ENCODE results near the gene PPP3CB. TPM values are rescaled to one million over a fixed set of nuclear protein-coding genes. Genes with fewer than 3 reads are reported as not detected.

PPP3CB gene
- total and polyA plus RNA-seq, 8 donors, result 12.5 to 77.1 (median 29.1) TPM

- WGBS, 5 donors, result 31 to 53% (median 42%) methylated on average over 3 of the region's 3 CpGs
- DNase-seq, result no peak
- H3K9me3 ChIP-seq, result no peaks in the 10 kb centered on the region
- peak overlapping the region in 1 of 5 donors; percentile 11 for H3K27ac ChIP-seq
- peaks cover 0 to 11% (median 4%) of the 10 kb centered on the region in 4 donors for H3K4me1 ChIP-seq
- no peak overlapping the region for H3K4me3 ChIP-seq
- H3K36me3 ChIP-seq, result peaks cover 20 to 99% (median 96%) of the 10 kb centered on the region in 4 donors
- intact Hi-C loops (cut with DNase I; ENCODE audit: low total_unique reads), result no loop called here
- no peaks in the 10 kb centered on the region for H3K27me3 ChIP-seq
- no peak for TF ChIP-seq CTCF (IDR thresholded peaks at IDR 0.05)
Measured at GRCh38 chr10:73471226-73471625, 24.6 kb downstream of the PPP3CB start.

GRCh38 chr10:73469579-73469978 lies 26.2 kb downstream of the PPP3CB start:
- Histone ChIP-seq H3K27me3 (no peaks in the 10 kb centered on the region), H3K27ac (no peak overlapping the region), H3K36me3 (peaks cover 20 to 99% (median 95%) of the 10 kb centered on the region in 4 donors), H3K9me3 (no peaks in the 10 kb centered on the region), H3K4me1 (peaks cover 0 to 11% (median 4%) of the 10 kb centered on the region in 4 donors), H3K4me3 (no peak overlapping the region)
- no peak for TF ChIP-seq EP300 (IDR thresholded peaks at IDR 0.05)
- TF ChIP-seq POLR2A (IDR thresholded peaks at IDR 0.05), result no peak
- TF ChIP-seq POLR2AphosphoS5 (IDR thresholded peaks at IDR 0.05), result no peak
- TF ChIP-seq CTCF (IDR thresholded peaks at IDR 0.05), result no peak
- intact Hi-C loops (cut with DNase I; ENCODE audit: low total_unique reads), result no loop called here
- no peak for DNase-seq

- intact Hi-C loops (cut with DNase I; ENCODE audit: low total_unique reads), result no loop called here
- DNase-seq, result no peak
- no peak overlapping the region for H3K4me3 ChIP-seq
- no peak overlapping the region for H3K27ac ChIP-seq
- H3K4me1 ChIP-seq, result peaks cover 0 to 11% (median 4%) of the 10 kb centered on the region in 4 donors
- WGBS, 5 donors, result 83 to 96% (median 88%) methylated on average over 2 of the region's 2 CpGs
- TF ChIP-seq CTCF (IDR thresholded peaks at IDR 0.05), result no peak
- no peak for TF ChIP-seq POLR2AphosphoS5 (IDR thresholded peaks at IDR 0.05)
- no peak for TF ChIP-seq POLR2A (IDR thresholded peaks at IDR 0.05)
- no peak for TF ChIP-seq EP300 (IDR thresholded peaks at IDR 0.05)
- peaks cover 18 to 97% (median 91%) of the 10 kb centered on the region in 4 donors for H3K36me3 ChIP-seq
- no peaks in the 10 kb centered on the region for H3K9me3 ChIP-seq
- H3K27me3 ChIP-seq, result no peaks in the 10 kb centered on the region
Measured at GRCh38 chr10:73467206-73467605, 28.6 kb downstream of the PPP3CB start.

- 51 to 63% (median 59%) methylated on average over 2 of the region's 2 CpGs for WGBS, 5 donors
- no peak overlapping the region for H3K4me3 ChIP-seq
- no peak for DNase-seq
- H3K27me3 ChIP-seq, result no peaks in the 10 kb centered on the region
- H3K4me1 ChIP-seq, result peaks cover 0 to 3% (median 0%) of the 10 kb centered on the region in 4 donors
- intact Hi-C loops (cut with DNase I; ENCODE audit: low total_unique reads), result no loop called here
- H3K9me3 ChIP-seq, result no peaks in the 10 kb centered on the region
- no peak overlapping the region for H3K27ac ChIP-seq
- TF ChIP-seq EP300 (IDR thresholded peaks at IDR 0.05) (no peak), CTCF (IDR thresholded peaks at IDR 0.05) (no peak), POLR2A (IDR thresholded peaks at IDR 0.05) (no peak), POLR2AphosphoS5 (IDR thresholded peaks at IDR 0.05) (no peak)
- peaks cover 18 to 97% (median 90%) of the 10 kb centered on the region in 4 donors for H3K36me3 ChIP-seq
Measured at GRCh38 chr10:73465978-73466726, 29.7 kb downstream of the PPP3CB start.
